ENCODE results near the gene AKR1E2.

The AKR1E2 gene

DNA sequence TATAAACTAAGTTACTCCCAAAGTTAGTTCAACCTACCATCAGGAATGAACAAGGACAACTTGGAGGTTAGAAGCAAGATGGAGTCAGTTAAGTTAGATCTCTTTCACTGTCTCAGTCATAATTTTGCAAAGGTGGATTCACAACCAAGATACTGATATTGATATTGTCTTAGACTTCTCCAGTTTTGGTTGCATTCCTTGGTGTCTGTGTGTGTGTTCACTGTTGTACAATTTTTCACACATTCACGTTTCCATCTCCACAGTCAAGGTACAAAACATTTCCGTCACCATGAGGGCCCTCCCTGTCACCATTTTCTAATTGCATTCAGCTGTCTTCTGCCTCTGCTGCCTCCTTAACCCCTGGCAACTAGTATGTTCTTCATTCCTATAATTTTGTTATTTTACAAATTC, 41.1 kb downstream of the AKR1E2 start:
- H3K79me2 ChIP-seq (ENCODE audit: insufficient read depth, low read length), result no peaks in the 10 kb centered on the region
- no peaks in the 10 kb centered on the region for H3K27me3 ChIP-seq (ENCODE audit: low read length)
- H3K9me3 ChIP-seq (ENCODE audit: insufficient read depth, low read length), result no peaks in the 10 kb centered on the region
- no peaks in the 10 kb centered on the region for H3K9me2 ChIP-seq (replicated peaks; ENCODE audit: insufficient read depth, low read length)
- H2AFZ ChIP-seq (ENCODE audit: low read depth, low read length, severe bottlenecking), result no peak overlapping the region
- no peak overlapping the region for H3K27ac ChIP-seq (ENCODE audit: low read depth, low read length)
- no peaks in the 10 kb centered on the region; the same call in 1 of the 2 replicates for H4K20me1 ChIP-seq (ENCODE audit: low read depth, low read length)
- no peaks in the 10 kb centered on the region for H3K36me3 ChIP-seq (ENCODE audit: low read length)
- H3F3A ChIP-seq (ENCODE audit: insufficient read depth), result no peaks in the 10 kb centered on the region
- no peak overlapping the region for H3K4me2 ChIP-seq (ENCODE audit: low read depth, low read length, poor library complexity, severe bottlenecking)
- H3K4me3 ChIP-seq (ENCODE audit: insufficient read depth, low read length, poor library complexity, severe bottlenecking), result no peak overlapping the region
- no peak overlapping the region for H3K9ac ChIP-seq (ENCODE audit: low read length)
- TF ChIP-seq, protein P1, sequence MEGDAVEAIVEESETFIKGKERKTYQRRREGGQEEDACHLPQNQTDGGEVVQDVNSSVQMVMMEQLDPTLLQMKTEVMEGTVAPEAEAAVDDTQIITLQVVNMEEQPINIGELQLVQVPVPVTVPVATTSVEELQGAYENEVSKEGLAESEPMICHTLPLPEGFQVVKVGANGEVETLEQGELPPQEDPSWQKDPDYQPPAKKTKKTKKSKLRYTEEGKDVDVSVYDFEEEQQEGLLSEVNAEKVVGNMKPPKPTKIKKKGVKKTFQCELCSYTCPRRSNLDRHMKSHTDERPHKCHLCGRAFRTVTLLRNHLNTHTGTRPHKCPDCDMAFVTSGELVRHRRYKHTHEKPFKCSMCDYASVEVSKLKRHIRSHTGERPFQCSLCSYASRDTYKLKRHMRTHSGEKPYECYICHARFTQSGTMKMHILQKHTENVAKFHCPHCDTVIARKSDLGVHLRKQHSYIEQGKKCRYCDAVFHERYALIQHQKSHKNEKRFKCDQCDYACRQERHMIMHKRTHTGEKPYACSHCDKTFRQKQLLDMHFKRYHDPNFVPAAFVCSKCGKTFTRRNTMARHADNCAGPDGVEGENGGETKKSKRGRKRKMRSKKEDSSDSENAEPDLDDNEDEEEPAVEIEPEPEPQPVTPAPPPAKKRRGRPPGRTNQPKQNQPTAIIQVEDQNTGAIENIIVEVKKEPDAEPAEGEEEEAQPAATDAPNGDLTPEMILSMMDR (IDR thresholded peaks at IDR 0.05; ENCODE audit: insufficient read depth, low read length, poor library complexity, severe bottlenecking), result no peak
- no peak for TF ChIP-seq EZH2phosphoT487 (conservative IDR thresholded peaks at IDR 0.05; ENCODE audit: low read length)

- H3K36me3 ChIP-seq (ENCODE audit: low read length), result no peaks in the 10 kb centered on the region
- H3F3A ChIP-seq (ENCODE audit: insufficient read depth), result no peaks in the 10 kb centered on the region
- H3K27ac ChIP-seq (ENCODE audit: low read depth, low read length), result no peak overlapping the region
- no peaks in the 10 kb centered on the region for H3K27me3 ChIP-seq (ENCODE audit: low read length)
- H3K9ac ChIP-seq (ENCODE audit: low read length), result no peak overlapping the region
- no peak overlapping the region for H2AFZ ChIP-seq (ENCODE audit: low read depth, low read length, severe bottlenecking)
- H3K79me2 ChIP-seq (ENCODE audit: insufficient read depth, low read length), result no peaks in the 10 kb centered on the region
- H3K9me2 ChIP-seq (replicated peaks; ENCODE audit: insufficient read depth, low read length), result no peaks in the 10 kb centered on the region
- H4K20me1 ChIP-seq (ENCODE audit: low read depth, low read length), result no peaks in the 10 kb centered on the region; the same call in 1 of the 2 replicates
- H3K9me3 ChIP-seq (ENCODE audit: insufficient read depth, low read length), result no peaks in the 10 kb centered on the region
- no peak overlapping the region for H3K4me2 ChIP-seq (ENCODE audit: low read depth, low read length, poor library complexity, severe bottlenecking)
- TF ChIP-seq EZH2phosphoT487 (conservative IDR thresholded peaks at IDR 0.05; ENCODE audit: low read length), result no peak
- TF ChIP-seq, protein P1 (IDR thresholded peaks at IDR 0.05; ENCODE audit: insufficient read depth, low read length, poor library complexity, severe bottlenecking), result no peak
- H3K4me3 ChIP-seq (ENCODE audit: insufficient read depth, low read length, poor library complexity, severe bottlenecking), result no peak overlapping the region
Observed at GRCh38 chr10:4867520-4868356, 41.7 kb downstream of the AKR1E2 start.

GRCh38 chr10:4868357-4868657, 42.3 kb downstream of the AKR1E2 start:
- H4K20me1 ChIP-seq (ENCODE audit: low read depth, low read length), result no peaks in the 10 kb centered on the region; the same call in 1 of the 2 replicates
- H3K4me2 ChIP-seq (ENCODE audit: low read depth, low read length, poor library complexity, severe bottlenecking), result no peak overlapping the region
- no peaks in the 10 kb centered on the region for H3F3A ChIP-seq (ENCODE audit: insufficient read depth)
- H3K9ac ChIP-seq (ENCODE audit: low read length), result no peak overlapping the region
- H3K27me3 ChIP-seq (ENCODE audit: low read length), result no peaks in the 10 kb centered on the region
- no peak overlapping the region for H3K4me3 ChIP-seq (ENCODE audit: insufficient read depth, low read length, poor library complexity, severe bottlenecking)
- no peak overlapping the region for H2AFZ ChIP-seq (ENCODE audit: low read depth, low read length, severe bottlenecking)
- H3K9me3 ChIP-seq (ENCODE audit: insufficient read depth, low read length), result no peaks in the 10 kb centered on the region
- no peaks in the 10 kb centered on the region for H3K9me2 ChIP-seq (replicated peaks; ENCODE audit: insufficient read depth, low read length)
- TF ChIP-seq, protein P1 (IDR thresholded peaks at IDR 0.05; ENCODE audit: insufficient read depth, low read length, poor library complexity, severe bottlenecking), result no peak
- no peak for TF ChIP-seq EZH2phosphoT487 (conservative IDR thresholded peaks at IDR 0.05; ENCODE audit: low read length)
- no peak overlapping the region for H3K27ac ChIP-seq (ENCODE audit: low read depth, low read length)
- no peaks in the 10 kb centered on the region for H3K36me3 ChIP-seq (ENCODE audit: low read length)
- H3K79me2 ChIP-seq (ENCODE audit: insufficient read depth, low read length), result no peaks in the 10 kb centered on the region

Data from SU-DHL-6 (cell line).